ENCODE data around the gene NDRG4. TPM values are rescaled to one million over a fixed set of nuclear protein-coding genes. Genes with fewer than 3 reads are reported as not detected.

Gene NDRG4
- total and polyA plus RNA-seq, 9 donors, result 1.6 to 10.5 (median 3.7) TPM

DNA sequence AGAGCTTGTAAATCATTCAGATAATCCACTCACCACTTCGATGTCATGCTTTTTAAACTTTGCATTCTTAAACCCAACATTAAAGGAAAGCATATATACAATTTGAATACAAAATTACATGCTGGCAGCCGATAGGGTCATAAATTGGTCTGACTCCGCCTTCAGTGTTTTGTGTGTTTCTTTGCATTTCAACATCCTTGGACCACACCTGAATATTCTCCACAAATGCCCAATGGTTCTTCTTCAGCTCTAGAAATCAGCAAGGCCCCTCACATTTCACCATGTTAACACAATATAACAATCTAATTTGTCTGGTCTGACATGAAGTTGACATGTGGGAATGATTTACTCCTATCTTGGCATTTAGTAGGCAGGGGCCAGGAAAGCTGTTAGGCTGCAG, 32.5 kb downstream of the NDRG4 start:
- H3K36me3 ChIP-seq, result no peaks in the 10 kb centered on the region
- intact Hi-C loops (cut with DNase I), result no loop called here
- WGBS, 3 donors, result 78 to 86% (median 85%) methylated on average over 3 of the region's 3 CpGs

DNA sequence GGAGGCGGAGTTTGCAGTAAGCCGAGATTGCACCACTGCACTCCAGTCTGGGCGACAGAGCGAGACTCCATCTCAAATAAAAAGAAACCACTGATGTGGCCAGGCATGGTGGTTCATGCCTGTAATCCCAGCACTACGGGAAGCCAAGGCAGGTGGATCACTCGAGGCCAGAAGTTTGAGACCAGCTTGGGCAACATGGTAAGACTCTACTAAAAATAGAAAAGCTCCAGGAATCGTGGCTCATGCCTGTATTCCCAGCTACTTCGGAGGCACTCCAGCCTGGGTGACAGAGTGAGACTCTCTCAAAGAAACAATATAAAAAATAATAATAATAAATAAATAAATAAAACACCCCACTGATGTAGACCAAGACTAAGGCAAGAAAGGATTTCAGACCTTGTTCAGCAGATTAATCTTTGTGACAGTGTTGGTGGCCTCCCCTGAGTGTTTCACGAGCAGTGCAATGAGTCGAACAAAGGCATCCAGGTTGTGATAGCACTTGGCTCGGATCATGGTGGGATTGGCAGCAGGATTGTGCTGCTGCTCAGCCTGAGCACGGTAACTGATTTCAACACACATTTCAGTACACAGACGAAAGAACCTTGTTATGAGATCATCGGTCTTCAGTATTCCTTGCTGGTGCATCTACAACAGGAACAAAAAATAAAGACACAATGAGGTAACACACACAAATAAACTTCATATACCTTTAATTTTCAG, 34.0 kb downstream of the NDRG4 start:
- intact Hi-C loops (cut with DNase I), result no loop called here
- Histone ChIP-seq H3K27me3 (no peaks in the 10 kb centered on the region), H3K4me1 (ENCODE audit: insufficient read depth) (no peaks in the 10 kb centered on the region), H3K27ac (no peak overlapping the region), H3K9me3 (no peaks in the 10 kb centered on the region), H3K36me3 (no peaks in the 10 kb centered on the region), H3K4me3 (no peak overlapping the region)
- TF ChIP-seq EP300 (IDR thresholded peaks at IDR 0.05) (no peak), POLR2A (IDR thresholded peaks at IDR 0.05) (no peak)
- TF ChIP-seq, protein P1, sequence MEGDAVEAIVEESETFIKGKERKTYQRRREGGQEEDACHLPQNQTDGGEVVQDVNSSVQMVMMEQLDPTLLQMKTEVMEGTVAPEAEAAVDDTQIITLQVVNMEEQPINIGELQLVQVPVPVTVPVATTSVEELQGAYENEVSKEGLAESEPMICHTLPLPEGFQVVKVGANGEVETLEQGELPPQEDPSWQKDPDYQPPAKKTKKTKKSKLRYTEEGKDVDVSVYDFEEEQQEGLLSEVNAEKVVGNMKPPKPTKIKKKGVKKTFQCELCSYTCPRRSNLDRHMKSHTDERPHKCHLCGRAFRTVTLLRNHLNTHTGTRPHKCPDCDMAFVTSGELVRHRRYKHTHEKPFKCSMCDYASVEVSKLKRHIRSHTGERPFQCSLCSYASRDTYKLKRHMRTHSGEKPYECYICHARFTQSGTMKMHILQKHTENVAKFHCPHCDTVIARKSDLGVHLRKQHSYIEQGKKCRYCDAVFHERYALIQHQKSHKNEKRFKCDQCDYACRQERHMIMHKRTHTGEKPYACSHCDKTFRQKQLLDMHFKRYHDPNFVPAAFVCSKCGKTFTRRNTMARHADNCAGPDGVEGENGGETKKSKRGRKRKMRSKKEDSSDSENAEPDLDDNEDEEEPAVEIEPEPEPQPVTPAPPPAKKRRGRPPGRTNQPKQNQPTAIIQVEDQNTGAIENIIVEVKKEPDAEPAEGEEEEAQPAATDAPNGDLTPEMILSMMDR (IDR thresholded peaks at IDR 0.05), result no peak
- WGBS, 3 donors, result 92 to 93% (median 92%) methylated on average over 14 of the region's 14 CpGs
- DNase-seq, result no peak

More for the DNA sequence above, 32.5 kb downstream of the NDRG4 start:
- Histone ChIP-seq H3K9me3 (no peaks in the 10 kb centered on the region), H3K27me3 (no peaks in the 10 kb centered on the region), H3K27ac (no peak overlapping the region), H3K4me1 (ENCODE audit: insufficient read depth) (no peaks in the 10 kb centered on the region), H3K4me3 (no peak overlapping the region)
- DNase-seq, result no peak
- TF ChIP-seq, protein P1 (IDR thresholded peaks at IDR 0.05), result no peak
- TF ChIP-seq POLR2A (IDR thresholded peaks at IDR 0.05) (no peak), EP300 (IDR thresholded peaks at IDR 0.05) (no peak)

DNA sequence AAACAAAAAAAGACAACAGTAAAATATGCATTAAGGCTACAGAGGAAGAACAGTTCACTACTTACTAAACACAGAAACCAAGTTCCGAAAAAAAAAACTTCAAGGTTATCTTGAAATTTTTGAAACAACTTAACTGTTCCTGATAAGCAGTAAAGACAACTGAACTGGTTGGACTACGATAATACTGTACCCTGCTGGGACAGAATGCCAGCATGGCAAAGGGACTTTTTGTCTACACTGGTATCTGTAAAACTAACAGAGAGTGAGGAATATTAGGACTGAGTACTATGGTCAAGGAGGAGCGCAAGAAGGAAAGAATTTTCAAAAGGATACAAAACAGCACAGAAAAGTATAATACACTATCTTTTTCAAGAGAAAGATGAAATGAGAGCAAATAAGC, 35.2 kb downstream of the NDRG4 start:
- no peaks in the 10 kb centered on the region for H3K9me3 ChIP-seq
- H3K4me3 ChIP-seq, result no peak overlapping the region
- no peaks in the 10 kb centered on the region for H3K27me3 ChIP-seq
- H3K4me1 ChIP-seq (ENCODE audit: insufficient read depth), result no peaks in the 10 kb centered on the region
- H3K27ac ChIP-seq, result no peak overlapping the region
- 53 to 71% (median 58%) methylated on average over 3 of the region's 3 CpGs for WGBS, 3 donors
- no peaks in the 10 kb centered on the region for H3K36me3 ChIP-seq
- no peak for DNase-seq
- TF ChIP-seq POLR2A (IDR thresholded peaks at IDR 0.05) (no peak), EP300 (IDR thresholded peaks at IDR 0.05) (no peak)
- TF ChIP-seq, protein P1 (IDR thresholded peaks at IDR 0.05), result no peak
- intact Hi-C loops (cut with DNase I), result no loop called here

DNA sequence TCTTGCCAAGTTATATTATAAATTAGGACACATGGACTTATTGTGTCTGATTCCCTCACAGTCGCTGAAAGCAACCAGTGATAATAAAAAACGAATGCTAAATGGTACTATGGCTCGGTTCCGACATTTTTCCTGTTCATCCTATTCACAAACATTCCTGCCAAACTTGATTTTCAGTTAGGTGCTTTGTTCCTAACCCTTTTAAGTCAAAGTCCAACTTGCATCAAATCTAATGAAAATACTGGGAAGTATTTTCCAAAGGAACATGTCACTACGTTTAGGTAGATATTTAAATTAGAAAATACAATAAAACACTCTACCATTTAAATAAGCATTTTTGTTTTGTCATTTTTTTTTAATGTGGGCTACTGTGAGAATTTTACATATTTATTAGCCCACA, 36.3 kb downstream of the NDRG4 start:
- DNase-seq, result no peak
- Histone ChIP-seq H3K9me3 (no peaks in the 10 kb centered on the region), H3K4me1 (ENCODE audit: insufficient read depth) (no peaks in the 10 kb centered on the region), H3K27me3 (no peaks in the 10 kb centered on the region), H3K36me3 (no peaks in the 10 kb centered on the region), H3K27ac (no peak overlapping the region), H3K4me3 (no peak overlapping the region)
- TF ChIP-seq POLR2A (IDR thresholded peaks at IDR 0.05) (no peak), EP300 (IDR thresholded peaks at IDR 0.05) (no peak)
- TF ChIP-seq, protein P1 (IDR thresholded peaks at IDR 0.05), result no peak
- 34 to 65% (median 41%) methylated on average over 5 of the region's 5 CpGs for WGBS, 3 donors
- intact Hi-C loops (cut with DNase I), result no loop called here

All from ovary (tissue), 9 donors.